Thymus (tissue), 14 donors: ENCODE measurements around the gene MAP6D1. TPM values are rescaled to one million over a fixed set of nuclear protein-coding genes. Genes with fewer than 3 reads are reported as not detected.

Source experiments
- DNase-seq, 9 donors: peaks; one replicate each; pipeline ENCODE4 v3.0.0-alpha.2; 2013; ENCODE audit warnings: low spot score in 9 of 9, low read depth in 6 of 9, missing footprints in 1 of 9
- H3K27ac ChIP-seq, 2 donors: one replicate each; pipeline ENCODE4 v1.5.1; 2013; ENCODE audit warnings: control low read depth in 1 of 2, low read depth in 1 of 2, low read length in 1 of 2, mild to moderate bottlenecking in 1 of 2, moderate library complexity in 1 of 2
- H3K27me3 ChIP-seq, 2 donors: one replicate each; pipeline ENCODE4 v1.5.1; 2013; ENCODE audit warnings: low read length in 1 of 2; ENCODE audit not compliant: control insufficient read depth in 2 of 2, insufficient read depth in 1 of 2
- H3K36me3 ChIP-seq, 2 donors: one replicate each; pipeline ENCODE4 v1.5.1; 2013; ENCODE audit warnings: low read length in 1 of 2, mild to moderate bottlenecking in 1 of 2, moderate library complexity in 1 of 2; ENCODE audit not compliant: control insufficient read depth in 2 of 2, insufficient read depth in 2 of 2
- H3K4me1 ChIP-seq, 2 donors: one replicate each; pipeline ENCODE4 v1.5.1; 2013; ENCODE audit warnings: low read length in 2 of 2; ENCODE audit not compliant: control insufficient read depth in 2 of 2, insufficient read depth in 2 of 2
- H3K4me3 ChIP-seq, 2 donors: one replicate each; pipeline ENCODE4 v1.5.1; 2013; ENCODE audit warnings: low read length in 2 of 2, control low read depth in 1 of 2, mild to moderate bottlenecking in 1 of 2
- H3K9me3 ChIP-seq, 2 donors: one replicate each; pipeline ENCODE4 v1.5.1; 2013; ENCODE audit warnings: low read length in 1 of 2, mild to moderate bottlenecking in 1 of 2; ENCODE audit not compliant: control insufficient read depth in 2 of 2, insufficient read depth in 1 of 2
- WGBS: extraction: QIAGEN DNeasy Blood & Tissue Kit; methylation state at CpG from one replicate; pipeline ENCODE4 v1.1.7; 2013; 5-methylcytosine and 5-hydroxymethylcytosine counted together
- long read RNA-seq, 10 donors: transcript quantifications; one replicate each; lab custom pipeline, GENCODE V29; 2026
- polyA plus RNA-seq: library from polyadenylated mRNA; stranded (reverse); fragments of 200-250 nt; gene quantifications from one replicate; pipeline ENCODE4 v1.2.3, GENCODE V29; 2013
- total RNA-seq: library from RNA; stranded (reverse); fragments of 120-200 nt; gene quantifications from one replicate; pipeline ENCODE4 v1.2.4, GENCODE V29; 2013
- donor health status: healthy.

The MAP6D1 gene
- total RNA-seq (4.8 TPM), polyA plus RNA-seq (4.1 TPM)
- long read RNA-seq, donor 1, result 0 reads
- long read RNA-seq, donor 2, result 0 reads
- long read RNA-seq, donor 3, transcript MAP6D1-201 (3 exons, 2,111 nt), result major isoform, 6 of 7 reads
- long read RNA-seq, donor 3, partial matches to known transcripts, result 0 of 7 reads
- long read RNA-seq, donor 3, other reads (novel, unspliced or antisense), result 0 of 7 reads
- long read RNA-seq, donor 4, partial matches to known transcripts, result 0 of 2 reads
- long read RNA-seq, donor 4, other reads (novel, unspliced or antisense), result 0 of 2 reads
- long read RNA-seq, donor 5, partial matches to known transcripts, result 0 of 3 reads
- long read RNA-seq, donor 5, other reads (novel, unspliced or antisense), result 0 of 3 reads
- long read RNA-seq, donor 6, partial matches to known transcripts, result 0 of 3 reads
- long read RNA-seq, donor 6, other reads (novel, unspliced or antisense), result 0 of 3 reads
- long read RNA-seq, donor 7, partial matches to known transcripts, result 0 of 5 reads
- long read RNA-seq, donor 7, other reads (novel, unspliced or antisense), result 0 of 5 reads
- long read RNA-seq, donor 8, partial matches to known transcripts, result 0 of 1 reads
- long read RNA-seq, donor 8, other reads (novel, unspliced or antisense), result 0 of 1 reads
- long read RNA-seq, donor 9, result 0 reads
- long read RNA-seq, donor 10, partial matches to known transcripts, result 0 of 3 reads
- long read RNA-seq, donor 10, other reads (novel, unspliced or antisense), result 0 of 3 reads

- H3K27ac ChIP-seq, result peak within 1 kb of the TSS; percentile 57 to 74
- peaks cover 21 to 25% of the 10 kb centered on the region in 2 donors for H3K36me3 ChIP-seq
- WGBS, result 8% methylated on average over 68 of the region's 69 CpGs
- peaks cover 0 to 15% of the 10 kb centered on the region in 2 donors for H3K27me3 ChIP-seq
- peaks cover 13 to 35% of the 10 kb centered on the region in 2 donors for H3K4me1 ChIP-seq
- DNase-seq, result peak in 5 of 9 donors; percentile 42 to 76 (median 59)
- H3K9me3 ChIP-seq, result no peaks in the 10 kb centered on the region
- peak within 1 kb of the TSS; percentile 59 to 76 for H3K4me3 ChIP-seq
These were observed at the start of gene MAP6D1 for GRCh38 chr3:183825456-183826161. TSS of gene MAP6D1 (minus strand) at chr3:183825577. CDS start at chr3:183825547, 30 bp downstream.

- no peak for DNase-seq
- Histone ChIP-seq H3K27me3 (no peaks in the 10 kb centered on the region), H3K36me3 (peaks cover 0 to 3% of the 10 kb centered on the region in 2 donors), H3K27ac (no peak overlapping the region), H3K9me3 (no peaks in the 10 kb centered on the region), H3K4me3 (no peak overlapping the region), H3K4me1 (peaks cover 0 to 6% of the 10 kb centered on the region in 2 donors)
- WGBS, result over 99% methylated on average over 3 of the region's 3 CpGs
These were observed 48.5 kb upstream of the MAP6D1 start for GRCh38 chr3:183873914-183874313.

DNA sequence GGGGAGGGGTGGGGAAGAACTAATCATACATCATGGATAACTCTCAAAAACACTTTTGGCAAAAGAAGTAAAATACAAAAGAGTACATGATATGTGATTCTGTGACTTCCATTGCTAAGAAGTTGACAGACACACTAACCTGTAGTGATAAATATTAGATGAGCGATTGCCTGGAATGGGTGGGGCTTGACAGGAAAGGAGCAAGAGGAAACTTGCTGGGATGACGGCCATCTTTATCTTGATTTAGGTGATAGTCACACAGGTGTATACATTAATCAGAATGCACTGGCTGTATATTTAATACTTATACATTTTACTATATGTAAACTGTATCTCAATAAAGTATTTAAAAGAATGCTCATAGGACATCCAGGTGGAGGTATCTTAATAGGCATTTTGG lies 46.2 kb upstream of the MAP6D1 start:
- Histone ChIP-seq H3K27ac (no peak overlapping the region), H3K4me1 (peaks cover 0 to 6% of the 10 kb centered on the region in 2 donors), H3K4me3 (no peak overlapping the region), H3K27me3 (no peaks in the 10 kb centered on the region), H3K9me3 (no peaks in the 10 kb centered on the region), H3K36me3 (peaks cover 6 to 19% of the 10 kb centered on the region in 2 donors)
- 95% methylated on average over 2 of the region's 2 CpGs for WGBS
- DNase-seq, result no peak

GRCh38 chr3:183870563-183870962 lies 45.2 kb upstream of the MAP6D1 start:
- 49% methylated on average over 3 of the region's 3 CpGs for WGBS
- Histone ChIP-seq H3K4me3 (no peak overlapping the region), H3K4me1 (peaks cover 0 to 6% of the 10 kb centered on the region in 2 donors)

DNA sequence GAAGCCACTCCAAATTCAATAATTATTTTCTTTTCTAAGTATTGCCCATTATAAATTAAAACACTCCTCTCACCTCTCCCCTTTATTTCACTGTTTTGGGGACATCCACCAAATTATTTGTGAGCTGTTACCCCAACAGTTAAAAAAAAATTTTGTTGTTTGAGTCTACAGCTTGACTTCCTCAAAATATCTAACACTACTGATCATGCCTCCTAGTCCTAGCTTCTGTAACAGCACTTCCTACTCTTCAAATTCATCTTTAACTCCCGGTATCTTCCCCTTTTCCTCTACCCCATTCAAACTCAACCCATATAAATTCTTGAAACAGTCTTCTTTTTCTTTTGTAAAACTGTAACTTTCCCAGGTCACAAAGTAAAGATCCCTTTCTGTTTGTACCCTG lies 43.4 kb upstream of the MAP6D1 start:
- Histone ChIP-seq H3K4me3 (no peak overlapping the region), H3K27me3 (no peaks in the 10 kb centered on the region), H3K4me1 (peaks cover 0 to 6% of the 10 kb centered on the region in 2 donors), H3K36me3 (peaks cover 15 to 38% of the 10 kb centered on the region in 2 donors), H3K9me3 (no peaks in the 10 kb centered on the region), H3K27ac (no peak overlapping the region)
- DNase-seq, result no peak
- 37% methylated on average over 1 of the region's 1 CpG for WGBS

More at GRCh38 chr3:183870563-183870962, 45.2 kb upstream of the MAP6D1 start:
- peaks cover 8 to 23% of the 10 kb centered on the region in 2 donors for H3K36me3 ChIP-seq
- H3K27me3 ChIP-seq, result no peaks in the 10 kb centered on the region
- H3K27ac ChIP-seq, result peak overlapping the region in 1 of 2 donors; percentile 38
- no peaks in the 10 kb centered on the region for H3K9me3 ChIP-seq
- DNase-seq, result peak in 3 of 9 donors; percentile 24 to 39 (median 26)

DNA sequence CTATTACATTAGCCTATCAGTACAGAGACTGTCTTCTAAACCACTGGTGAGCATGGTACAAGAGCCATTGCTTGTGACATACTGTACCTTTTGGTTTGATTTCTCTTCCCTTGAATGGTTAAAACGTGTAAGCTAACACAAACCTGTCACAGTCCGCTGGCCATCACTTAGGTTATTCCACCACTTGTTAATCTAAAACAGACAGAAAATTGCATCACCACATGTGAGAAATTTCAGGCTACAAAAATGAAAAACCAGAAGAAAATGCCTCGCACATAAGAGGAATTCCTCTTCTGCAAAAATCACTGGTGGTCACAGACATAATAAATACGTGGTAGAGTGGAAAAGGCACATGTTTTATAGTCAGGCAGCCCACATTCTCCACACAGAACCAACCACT lies 37.2 kb upstream of the MAP6D1 start:
- Histone ChIP-seq H3K4me1 (no peaks in the 10 kb centered on the region), H3K9me3 (no peaks in the 10 kb centered on the region), H3K36me3 (peaks cover 22 to 78% of the 10 kb centered on the region in 2 donors), H3K27me3 (no peaks in the 10 kb centered on the region), H3K27ac (no peak overlapping the region), H3K4me3 (no peak overlapping the region)
- 96% methylated on average over 4 of the region's 4 CpGs for WGBS
- DNase-seq, result no peak

- no peak for DNase-seq
- H3K27me3 ChIP-seq, result no peaks in the 10 kb centered on the region
- H3K27ac ChIP-seq, result no peak overlapping the region
- no peak overlapping the region for H3K4me3 ChIP-seq
- H3K9me3 ChIP-seq, result no peaks in the 10 kb centered on the region
- H3K36me3 ChIP-seq, result peaks cover 18 to 61% of the 10 kb centered on the region in 2 donors
- H3K4me1 ChIP-seq, result no peaks in the 10 kb centered on the region
- whole genome bisulfite sequencing, result 98% methylated on average over 3 of the region's 3 CpGs
These were observed 32.5 kb upstream of the MAP6D1 start for GRCh38 chr3:183857863-183858262.

DNA sequence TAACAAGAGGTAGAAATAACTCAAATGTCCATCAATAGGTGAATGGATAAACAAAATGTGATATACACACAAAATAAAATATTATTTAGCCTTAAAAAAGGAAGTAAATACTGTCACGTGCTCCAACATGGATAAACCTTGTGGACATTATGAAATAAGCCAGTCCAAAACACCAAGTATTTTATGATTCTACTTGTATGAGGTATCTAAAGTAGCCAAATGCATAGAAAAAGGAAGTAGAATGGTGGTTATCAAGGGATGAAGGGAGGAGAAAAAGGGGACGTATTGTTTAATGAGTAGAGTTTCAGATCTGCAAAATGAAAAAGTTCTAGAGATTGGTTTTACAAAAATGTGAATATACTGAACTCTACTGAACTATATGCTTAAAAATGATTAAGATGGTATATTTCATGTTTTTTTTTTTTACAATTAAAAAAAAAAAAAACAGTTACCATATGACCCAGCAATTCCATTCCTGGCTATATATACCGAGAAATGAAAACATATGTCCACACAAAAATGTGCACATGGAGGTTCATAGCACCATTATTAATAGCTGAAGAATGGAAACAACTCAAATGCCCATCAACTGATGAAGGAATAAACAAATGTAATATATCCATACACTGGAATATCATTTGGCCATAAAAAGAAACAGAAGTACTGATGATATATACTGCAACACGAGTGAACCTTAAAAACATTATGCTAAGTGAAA lies 29.1 kb upstream of the MAP6D1 start:
- WGBS, result 95% methylated on average over 4 of the region's 4 CpGs
- Histone ChIP-seq H3K4me3 (no peak overlapping the region), H3K27me3 (no peaks in the 10 kb centered on the region), H3K4me1 (no peaks in the 10 kb centered on the region), H3K9me3 (no peaks in the 10 kb centered on the region), H3K27ac (no peak overlapping the region), H3K36me3 (peaks cover 24 to 42% of the 10 kb centered on the region in 2 donors)
- no peak for DNase-seq
